Inflammatory macrophage treated with lipopolysaccharide for 4 hours (primary cell): ENCODE results near the gene TGFA.

ENCODE experiments used
- DNase-seq: peaks from one replicate; pipeline ENCODE4 v3.0.0-alpha.2; 2020

Gene TGFA

DNA sequence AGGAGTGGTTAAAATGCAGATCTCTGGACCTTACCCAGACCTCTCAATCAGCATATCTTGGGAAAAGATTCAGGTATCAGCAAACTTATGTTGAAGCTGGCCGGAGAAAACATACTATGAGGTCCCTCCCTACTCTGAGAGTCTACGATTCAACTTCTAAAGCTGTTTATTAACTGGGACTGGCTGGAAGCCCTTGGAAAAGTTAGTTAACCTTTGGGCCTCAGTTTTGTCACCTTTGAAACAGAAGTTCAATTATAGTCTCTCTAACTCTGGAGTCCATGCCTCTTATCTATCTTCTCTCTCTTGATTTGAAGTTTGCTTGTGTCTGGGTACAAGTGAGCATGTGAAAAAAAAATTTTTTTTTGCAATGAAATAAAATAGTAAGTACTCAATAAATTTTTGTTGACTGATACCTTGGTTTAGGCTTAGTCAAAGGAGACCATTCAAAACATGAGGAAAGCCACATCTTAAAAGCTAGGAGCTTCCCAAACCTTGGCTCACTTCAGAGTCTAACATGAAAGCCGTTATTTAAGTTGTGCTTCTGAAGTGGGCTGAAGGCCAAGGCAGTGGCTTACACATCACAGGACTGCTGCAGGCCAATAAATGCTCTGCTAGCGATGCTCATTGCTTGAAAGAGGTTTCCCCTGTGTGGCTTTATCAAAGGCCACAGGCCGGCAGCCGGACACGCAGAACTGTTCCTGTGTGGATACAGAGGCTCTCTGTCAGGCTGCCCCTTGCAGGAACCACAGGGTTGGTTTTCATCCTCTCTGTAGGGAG, 141.1 kb downstream of the TGFA start:
- no peak for DNase-seq

- DNase-seq = no peak
Observed at GRCh38 chr2:70411483-70412125, 142.0 kb downstream of the TGFA start.

- DNase-seq = no peak
Observed at GRCh38 chr2:70403267-70404053, 150.2 kb downstream of the TGFA start.

DNA sequence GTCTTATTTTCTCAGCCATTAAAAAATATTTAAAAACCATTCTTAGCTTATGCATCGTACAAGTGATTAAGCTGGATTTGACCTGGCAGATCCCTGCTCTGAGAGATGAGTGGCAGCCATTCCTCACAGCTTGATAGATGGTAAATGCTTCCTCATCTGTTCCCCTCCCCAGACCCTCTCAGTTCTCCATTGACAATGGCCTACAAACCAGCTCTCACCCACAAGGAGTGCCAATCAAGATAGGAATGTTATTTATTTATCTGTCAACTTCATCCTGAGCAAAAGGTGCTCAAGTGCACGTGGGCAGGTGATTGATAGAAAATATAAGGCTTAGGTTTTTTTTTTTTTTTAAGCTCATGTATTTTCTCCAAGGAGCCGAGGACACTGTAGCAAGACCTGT, 153.1 kb downstream of the TGFA start:
- no peak for DNase-seq

DNA sequence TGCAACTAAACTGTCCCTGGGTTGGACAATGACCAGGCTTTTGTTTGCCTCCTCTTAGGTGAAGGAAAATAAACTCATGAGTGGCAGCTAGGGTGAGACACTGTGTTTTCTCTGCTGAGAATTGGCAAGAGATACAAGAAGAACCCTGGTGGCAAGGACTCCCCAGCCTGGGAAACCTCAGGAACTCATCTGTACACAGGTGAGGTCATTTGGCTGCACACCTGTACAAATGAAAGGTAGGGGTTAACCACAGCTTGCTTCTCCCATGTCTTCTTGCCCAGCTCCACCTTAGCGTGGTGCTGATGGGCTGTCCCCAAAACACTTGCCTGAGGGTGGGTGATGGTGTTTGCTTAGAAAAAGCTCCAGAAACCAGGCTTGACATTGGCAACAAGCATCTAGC, 154.6 kb downstream of the TGFA start:
- DNase-seq = no peak
